ENCODE data around the gene ANKRD36. TPM values are rescaled to one million over a fixed set of nuclear protein-coding genes. Genes with fewer than 3 reads are reported as not detected.
"Not testable (repeated sequence)": the region's sequence is repeated elsewhere in the genome, so short reads cannot be mapped to it uniquely, and the experiment has no call there.

Gene ANKRD36
- total RNA-seq, 1 experiment from 2014 or later, result 12.6 TPM

DNA sequence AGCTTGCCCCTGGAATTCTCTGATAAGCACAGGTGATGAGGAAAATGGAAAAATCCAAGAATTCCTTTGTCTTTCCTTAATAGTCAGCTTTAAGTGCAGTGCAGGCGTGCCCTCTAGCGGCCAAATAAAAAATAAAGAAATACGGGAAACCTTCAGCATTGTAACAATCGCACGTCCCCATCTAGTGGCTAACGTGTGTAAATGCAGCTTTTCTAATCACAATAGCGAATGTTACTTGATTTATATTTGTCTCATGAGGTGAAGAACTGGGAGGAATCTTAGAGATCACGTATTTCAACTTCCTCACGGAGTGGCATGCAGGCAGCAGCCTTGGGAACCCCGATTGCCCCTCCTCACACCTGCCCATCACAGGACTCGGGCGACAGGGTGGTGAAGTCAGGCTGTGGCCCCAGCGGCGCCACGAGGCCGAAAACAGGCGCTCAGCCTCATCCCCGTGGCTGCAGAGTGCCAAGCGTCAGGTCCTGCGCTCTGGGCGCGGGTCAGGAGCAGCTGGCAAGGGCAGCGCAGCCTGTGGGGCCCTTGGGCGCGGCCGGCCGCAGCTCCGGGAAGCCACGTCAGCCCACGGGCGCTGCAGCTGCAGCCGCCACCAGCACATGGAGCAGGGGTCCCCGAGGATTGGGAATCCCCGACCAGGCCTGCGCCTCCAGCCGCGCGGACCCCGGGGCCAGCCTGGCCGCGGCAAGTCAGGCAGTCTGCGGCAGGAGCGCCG, 468 bp upstream of the ANKRD36 start:
- Histone ChIP-seq H3K4me3 (ENCODE audit: low read length) (peak overlapping the region; percentile 84), H2AFZ (ENCODE audit: low read length) (peak overlapping the region; percentile 99), H3K4me2 (ENCODE audit: low read length) (peak overlapping the region; percentile 99), H3K9ac (ENCODE audit: low read length) (peak overlapping the region; percentile 59), H3K27ac (ENCODE audit: low read length) (peak overlapping the region; percentile 27)
- H3K79me2 ChIP-seq (ENCODE audit: low read length); H3F3A ChIP-seq (ENCODE audit: low read length, unreplicated experiment); H3K9me3 ChIP-seq (ENCODE audit: low read length); POLR2A ChIA-PET (ENCODE audit: unreplicated experiment); H3K36me3 ChIP-seq (ENCODE audit: low read depth, low read length); H4K20me1 ChIP-seq (ENCODE audit: low read length); H3K4me1 ChIP-seq (ENCODE audit: insufficient read depth, low read length); H3K9me2 ChIP-seq (replicated peaks; ENCODE audit: low read length); BruUV-seq (replicated peaks); H3K27me3 ChIP-seq (ENCODE audit: low read length): not testable (repeated sequence)
- intact Hi-C loops (cut with micrococcal nuclease), result loop anchor here (1.0 to 5.0 kb wide), 3 partner anchors 100 to 245 kb away; no protein-coding TSS in a partner anchor
- DNase-seq (peak; percentile 44), ATAC-seq (peak; percentile 30)
- CTCF ChIA-PET, result interaction anchor here (1.7 kb wide), 1 partner anchor 255 kb away, joined by 7 read pairs; the partner anchor contains the start of gene ANKRD39
- TF ChIP-seq, protein P1, sequence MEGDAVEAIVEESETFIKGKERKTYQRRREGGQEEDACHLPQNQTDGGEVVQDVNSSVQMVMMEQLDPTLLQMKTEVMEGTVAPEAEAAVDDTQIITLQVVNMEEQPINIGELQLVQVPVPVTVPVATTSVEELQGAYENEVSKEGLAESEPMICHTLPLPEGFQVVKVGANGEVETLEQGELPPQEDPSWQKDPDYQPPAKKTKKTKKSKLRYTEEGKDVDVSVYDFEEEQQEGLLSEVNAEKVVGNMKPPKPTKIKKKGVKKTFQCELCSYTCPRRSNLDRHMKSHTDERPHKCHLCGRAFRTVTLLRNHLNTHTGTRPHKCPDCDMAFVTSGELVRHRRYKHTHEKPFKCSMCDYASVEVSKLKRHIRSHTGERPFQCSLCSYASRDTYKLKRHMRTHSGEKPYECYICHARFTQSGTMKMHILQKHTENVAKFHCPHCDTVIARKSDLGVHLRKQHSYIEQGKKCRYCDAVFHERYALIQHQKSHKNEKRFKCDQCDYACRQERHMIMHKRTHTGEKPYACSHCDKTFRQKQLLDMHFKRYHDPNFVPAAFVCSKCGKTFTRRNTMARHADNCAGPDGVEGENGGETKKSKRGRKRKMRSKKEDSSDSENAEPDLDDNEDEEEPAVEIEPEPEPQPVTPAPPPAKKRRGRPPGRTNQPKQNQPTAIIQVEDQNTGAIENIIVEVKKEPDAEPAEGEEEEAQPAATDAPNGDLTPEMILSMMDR (conservative IDR thresholded peaks at IDR 0.05; ENCODE audit: low read depth, low read length), result peak; percentile 66

DNA sequence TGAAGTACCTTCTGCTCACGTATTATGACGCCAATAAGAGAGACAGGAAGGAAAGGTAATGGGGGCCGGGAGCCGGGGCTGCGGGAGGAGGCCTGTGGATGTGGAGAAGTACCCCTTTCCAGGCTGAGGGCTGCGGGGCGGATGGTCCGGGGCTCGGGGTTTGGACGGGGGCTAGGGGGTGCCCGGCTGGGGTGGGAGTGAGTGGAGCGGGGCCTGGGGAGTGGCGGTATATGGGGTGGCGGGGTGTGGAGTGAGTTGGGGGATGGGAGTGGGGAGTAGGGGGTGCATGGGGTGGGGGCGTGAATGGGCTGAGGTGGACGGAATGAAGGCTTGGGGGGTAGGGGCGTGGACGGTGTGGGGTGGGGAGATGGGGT, 916 bp downstream of the ANKRD36 start:
- H3K4me1 ChIP-seq (ENCODE audit: insufficient read depth, low read length); H3K27ac ChIP-seq (ENCODE audit: low read length); H3K9me2 ChIP-seq (replicated peaks; ENCODE audit: low read length); BruUV-seq (replicated peaks); H3K36me3 ChIP-seq (ENCODE audit: low read depth, low read length); H3K79me2 ChIP-seq (ENCODE audit: low read length); H3K27me3 ChIP-seq (ENCODE audit: low read length); ATAC-seq; H3K9me3 ChIP-seq (ENCODE audit: low read length); DNase-seq; CTCF ChIA-PET; H4K20me1 ChIP-seq (ENCODE audit: low read length); H3F3A ChIP-seq (ENCODE audit: low read length, unreplicated experiment): not testable (repeated sequence)
- peak overlapping the region; percentile 59 for H3K9ac ChIP-seq (ENCODE audit: low read length)
- peak overlapping the region; percentile 84 for H3K4me3 ChIP-seq (ENCODE audit: low read length)
- intact Hi-C loops (cut with micrococcal nuclease), result loop anchor here (5.0 kb wide), 2 partner anchors 152 to 247 kb away; no protein-coding TSS in a partner anchor
- peak overlapping the region; percentile 79 for H3K4me2 ChIP-seq (ENCODE audit: low read length)
- H2AFZ ChIP-seq (ENCODE audit: low read length), result peak overlapping the region; percentile 71
- POLR2A ChIA-PET (ENCODE audit: unreplicated experiment), result interaction anchor here (0.6 kb wide), 1 partner anchor 25 kb away, joined by 5 read pairs; no protein-coding TSS in a partner anchor

DNA sequence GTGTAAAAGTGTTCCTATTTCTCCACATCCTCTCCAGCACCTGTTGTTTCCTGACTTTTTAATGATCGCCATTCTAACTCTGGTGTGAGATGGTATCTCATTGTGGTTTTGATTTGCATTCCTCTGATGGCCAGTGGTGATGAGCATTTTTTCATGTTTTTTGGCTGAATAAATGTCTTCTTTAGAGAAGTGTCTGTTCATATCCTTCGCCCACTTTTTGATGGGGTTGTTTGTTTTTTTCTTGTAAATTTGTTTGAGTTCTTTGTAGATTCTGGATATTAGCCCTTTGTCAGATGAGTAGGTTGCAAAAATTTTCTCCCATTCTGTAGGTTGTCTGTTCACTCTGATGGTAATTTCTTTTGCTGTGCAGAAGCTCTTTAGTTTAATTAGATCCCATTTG, 16.1 kb downstream of the ANKRD36 start:
- not testable (repeated sequence) for BruUV-seq (replicated peaks)

DNA sequence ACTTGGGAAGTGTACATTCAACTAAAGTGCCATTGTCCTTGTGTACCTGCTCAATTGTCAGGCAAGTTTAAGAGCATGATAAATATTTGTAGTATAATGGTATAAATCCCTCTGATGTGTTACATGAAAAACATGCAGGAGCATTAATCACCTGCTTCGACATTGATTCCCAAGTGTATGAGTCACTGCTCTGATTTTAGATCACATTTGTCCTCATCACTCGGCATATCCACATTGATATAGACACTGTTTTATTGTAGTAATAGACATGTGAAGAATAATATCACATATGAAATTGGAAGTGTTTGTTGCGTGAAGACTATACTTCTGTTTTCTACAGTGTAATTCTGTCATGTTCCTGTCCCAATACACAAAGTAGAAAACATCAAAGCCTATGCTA, 31.1 kb downstream of the ANKRD36 start:
- ATAC-seq; H3F3A ChIP-seq (ENCODE audit: low read length, unreplicated experiment); POLR2A ChIA-PET (ENCODE audit: unreplicated experiment); CTCF ChIA-PET; H3K79me2 ChIP-seq (ENCODE audit: low read length); H2AFZ ChIP-seq (ENCODE audit: low read length); H3K9me2 ChIP-seq (replicated peaks; ENCODE audit: low read length); BruUV-seq (replicated peaks); H3K4me3 ChIP-seq (ENCODE audit: low read length); H3K9ac ChIP-seq (ENCODE audit: low read length); DNase-seq; H3K27me3 ChIP-seq (ENCODE audit: low read length); intact Hi-C loops (cut with micrococcal nuclease); H3K9me3 ChIP-seq (ENCODE audit: low read length); H3K4me2 ChIP-seq (ENCODE audit: low read length); H3K27ac ChIP-seq (ENCODE audit: low read length); H4K20me1 ChIP-seq (ENCODE audit: low read length); H3K4me1 ChIP-seq (ENCODE audit: insufficient read depth, low read length); H3K36me3 ChIP-seq (ENCODE audit: low read depth, low read length): not testable (repeated sequence)

More for the DNA sequence above, 16.1 kb downstream of the ANKRD36 start:
- H2AFZ ChIP-seq (ENCODE audit: low read length); ATAC-seq; H3K27ac ChIP-seq (ENCODE audit: low read length); H3K9me3 ChIP-seq (ENCODE audit: low read length); H3K27me3 ChIP-seq (ENCODE audit: low read length); intact Hi-C loops (cut with micrococcal nuclease); H3K4me2 ChIP-seq (ENCODE audit: low read length); POLR2A ChIA-PET (ENCODE audit: unreplicated experiment); H3K9ac ChIP-seq (ENCODE audit: low read length); H4K20me1 ChIP-seq (ENCODE audit: low read length); H3K36me3 ChIP-seq (ENCODE audit: low read depth, low read length); H3F3A ChIP-seq (ENCODE audit: low read length, unreplicated experiment); H3K4me1 ChIP-seq (ENCODE audit: insufficient read depth, low read length); H3K4me3 ChIP-seq (ENCODE audit: low read length); DNase-seq; H3K9me2 ChIP-seq (replicated peaks; ENCODE audit: low read length); CTCF ChIA-PET; H3K79me2 ChIP-seq (ENCODE audit: low read length): not testable (repeated sequence)

DNA sequence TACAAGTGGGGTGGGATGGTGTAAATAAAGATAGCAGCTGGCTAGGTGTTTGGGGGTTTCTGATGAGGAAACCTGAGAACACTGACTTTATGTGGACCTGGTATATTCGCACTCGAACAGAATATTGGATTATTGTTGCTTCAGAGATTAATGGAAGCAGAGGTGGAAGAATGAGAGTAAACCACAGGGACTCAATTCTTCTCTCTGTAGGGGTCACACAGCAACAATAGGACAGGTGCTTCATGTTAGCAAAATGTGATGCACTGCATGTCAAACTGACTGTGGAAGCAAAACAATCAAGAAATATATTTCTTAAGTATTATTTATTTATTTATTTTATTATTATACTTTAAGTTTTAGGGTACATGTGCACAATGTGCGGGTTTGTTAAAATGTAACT, 53.6 kb downstream of the ANKRD36 start:
- H3F3A ChIP-seq (ENCODE audit: low read length, unreplicated experiment); H3K9ac ChIP-seq (ENCODE audit: low read length); H4K20me1 ChIP-seq (ENCODE audit: low read length); DNase-seq; POLR2A ChIA-PET (ENCODE audit: unreplicated experiment); CTCF ChIA-PET; H3K9me3 ChIP-seq (ENCODE audit: low read length); H3K4me1 ChIP-seq (ENCODE audit: insufficient read depth, low read length); H2AFZ ChIP-seq (ENCODE audit: low read length); H3K4me2 ChIP-seq (ENCODE audit: low read length); intact Hi-C loops (cut with micrococcal nuclease); H3K79me2 ChIP-seq (ENCODE audit: low read length); BruUV-seq (replicated peaks); H3K4me3 ChIP-seq (ENCODE audit: low read length); H3K27ac ChIP-seq (ENCODE audit: low read length); H3K36me3 ChIP-seq (ENCODE audit: low read depth, low read length); H3K27me3 ChIP-seq (ENCODE audit: low read length); H3K9me2 ChIP-seq (replicated peaks; ENCODE audit: low read length); ATAC-seq: not testable (repeated sequence)

DNA sequence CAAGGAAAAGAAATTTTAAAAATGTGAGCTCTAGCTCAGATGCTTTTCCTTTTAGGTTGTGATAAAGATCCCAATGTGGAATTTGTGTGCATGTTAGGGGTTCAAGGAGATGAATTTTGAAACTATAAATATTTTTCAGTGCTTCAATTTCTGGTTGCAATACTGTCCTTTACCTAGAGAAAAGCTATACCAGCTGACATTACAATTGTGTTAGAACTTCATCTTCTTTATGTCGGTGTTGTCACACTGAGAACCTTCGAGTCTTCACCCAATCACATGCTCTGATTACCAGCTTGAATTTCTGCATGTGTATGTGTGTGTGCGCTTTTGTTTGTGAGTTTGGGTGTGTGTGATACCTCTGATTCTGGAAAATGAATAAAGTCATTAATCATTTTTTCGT, 55.0 kb downstream of the ANKRD36 start:
- H4K20me1 ChIP-seq (ENCODE audit: low read length); H3K79me2 ChIP-seq (ENCODE audit: low read length); BruUV-seq (replicated peaks); H3K9me3 ChIP-seq (ENCODE audit: low read length); H3K9ac ChIP-seq (ENCODE audit: low read length); H3K27ac ChIP-seq (ENCODE audit: low read length); H3K4me3 ChIP-seq (ENCODE audit: low read length); H3K4me1 ChIP-seq (ENCODE audit: insufficient read depth, low read length); H3K27me3 ChIP-seq (ENCODE audit: low read length); H3K9me2 ChIP-seq (replicated peaks; ENCODE audit: low read length); intact Hi-C loops (cut with micrococcal nuclease); CTCF ChIA-PET; ATAC-seq; H3K36me3 ChIP-seq (ENCODE audit: low read depth, low read length); DNase-seq; H2AFZ ChIP-seq (ENCODE audit: low read length); H3K4me2 ChIP-seq (ENCODE audit: low read length); H3F3A ChIP-seq (ENCODE audit: low read length, unreplicated experiment); POLR2A ChIA-PET (ENCODE audit: unreplicated experiment): not testable (repeated sequence)

Measured in PC-3 (cell line).